K562 (cell line): Measurements from ENCODE around the gene RHNO1. TPM values are rescaled to one million over a fixed set of nuclear protein-coding genes. Genes with fewer than 3 reads are reported as not detected.
"Not testable (repeated sequence)": the region's sequence is repeated elsewhere in the genome, so short reads cannot be mapped to it uniquely, and the experiment has no call there.

Experiments
- ATAC-seq: fragments of 200-7000 bp; cut with Tn5 transposase; 3 replicates; pipeline ENCODE4 v1.9.1; 2020; ENCODE audit warnings: moderate library complexity
- BruUV-seq: library from RNA; stranded (reverse); fragments of 400-500 nt; replicated peaks from 2 replicates; lab custom pipeline; 2021; lab: Mats Ljungman, UMichigan
- CTCF ChIA-PET: fragments of 300-600 bp; formaldehyde crosslinking; extraction: SDS; loops from one replicate; lab custom pipeline; 2021; ENCODE audit warnings: low intra/inter-chr PET ratio; lab: Yijun Ruan, JAX
- POLR2A ChIA-PET: fragments of 300-600, 350-650 bp; sonication (Branson Sonifier 250); formaldehyde crosslinking; extraction: SDS; loops from one replicate; lab custom pipeline; 2021; ENCODE audit warnings: antibody characterized with exemption, inconsistent platforms; lab: Yijun Ruan, JAX
- DNase-seq, 4 experiments: peaks; one replicate each; pipeline versions ENCODE4 v3.0.0 to v3.0.0-alpha.2; 2011 to 2018; ENCODE audit warnings: low spot score in 3 of 4, mixed read lengths in 3 of 4; ENCODE audit errors: extremely low read depth in 1 of 4
- FAIRE-seq: peaks from 2 replicates; lab custom pipeline; 2011; peaks lifted over from hg19 to GRCh38; lab: Jason Lieb, UNC
- H2AFZ ChIP-seq: 2 replicates; pipeline ENCODE4 v1.6.0; 2011; ENCODE audit warnings: low read depth, low read length, control low read depth, inconsistent platforms
- H3K27ac ChIP-seq: fragments of 200-600 bp; 3 replicates; pipeline ENCODE4 v1.8.0; 2011; ENCODE audit warnings: low read depth, mild to moderate bottlenecking, control low read depth, inconsistent platforms, low read length, moderate library complexity, mixed read lengths; ENCODE audit errors: extremely low read depth
- H3K27me3 ChIP-seq, 2 experiments: fragments of 300-600 bp in 1 of 2; 2 replicates in 1 of 2; 3 replicates in 1 of 2; pipeline versions ENCODE4 v1.6.0 to v1.8.0; 2011; ENCODE audit warnings: inconsistent platforms in 2 of 2, low read length in 2 of 2, mild to moderate bottlenecking in 1 of 2, mixed read lengths in 1 of 2, moderate library complexity in 1 of 2; ENCODE audit not compliant: control insufficient read depth in 2 of 2, insufficient read depth in 2 of 2
- H3K36me3 ChIP-seq: fragments of 300-600 bp; 3 replicates; pipeline ENCODE4 v1.8.0; 2011; ENCODE audit warnings: mild to moderate bottlenecking, low read length, inconsistent platforms; ENCODE audit not compliant: control insufficient read depth, insufficient read depth
- H3K4me1 ChIP-seq, 2 experiments: fragments of 200-600 bp in 1 of 2; replicated peaks in 1 of 2; 2 replicates in 1 of 2; 3 replicates in 1 of 2; pipeline versions ENCODE4 v1.5.1 to v1.8.0; 2011; ENCODE audit warnings: inconsistent platforms in 2 of 2, low read length in 2 of 2, mild to moderate bottlenecking in 1 of 2, mixed read lengths in 1 of 2, moderate library complexity in 1 of 2; ENCODE audit not compliant: control insufficient read depth in 2 of 2, insufficient read depth in 2 of 2
- H3K4me2 ChIP-seq: 2 replicates; pipeline ENCODE4 v1.6.1; 2011; ENCODE audit warnings: low read length, control low read depth, inconsistent platforms, mixed read lengths; ENCODE audit not compliant: insufficient read depth
- H3K4me3 ChIP-seq: fragments of 200-600 bp; sonication (generic), shearing (Covaris generic); 2 replicates; pipeline ENCODE4 v1.5.1; 2016; ENCODE audit warnings: control low read depth, inconsistent platforms
- H3K79me2 ChIP-seq: fragments of 200-600 bp; 3 replicates; pipeline ENCODE4 v1.8.0; 2011; ENCODE audit warnings: low read length, inconsistent platforms; ENCODE audit not compliant: control insufficient read depth, insufficient read depth
- H3K9ac ChIP-seq, 2 experiments: 2 replicates each; pipeline versions ENCODE4 v1.6.0 to v1.6.1; 2011; ENCODE audit warnings: low read depth in 2 of 2, low read length in 2 of 2, control low read depth in 1 of 2, inconsistent platforms in 1 of 2, mild to moderate bottlenecking in 1 of 2, mixed read lengths in 1 of 2; ENCODE audit not compliant: insufficient read depth in 1 of 2
- H3K9me1 ChIP-seq: one replicate; pipeline ENCODE4 v1.6.0; 2011; ENCODE audit warnings: inconsistent platforms, mild to moderate bottlenecking, low read length, moderate library complexity; ENCODE audit not compliant: control insufficient read depth, insufficient read depth
- H3K9me3 ChIP-seq: replicated peaks from 2 replicates; pipeline ENCODE4 v1.5.1; 2011; ENCODE audit warnings: low read depth, low read length, inconsistent platforms; ENCODE audit not compliant: control insufficient read depth, insufficient read depth
- H4K20me1 ChIP-seq: replicated peaks from 2 replicates; pipeline ENCODE4 v1.6.1; 2011; ENCODE audit warnings: low read length, inconsistent platforms, mixed read lengths; ENCODE audit not compliant: control insufficient read depth, insufficient read depth
- COPS2 ChIP-seq: fragments of 450-650 bp; conservative IDR thresholded peaks from 2 replicates; pipeline ENCODE4 v1.6.1; 2016; ENCODE audit warnings: mild to moderate bottlenecking, moderate library complexity
- ETS1 ChIP-seq: conservative IDR thresholded peaks from 2 replicates; pipeline ENCODE4 v1.6.1; 2011; ENCODE audit warnings: low read depth, mild to moderate bottlenecking, low read length; ENCODE audit not compliant: control insufficient read depth
- FOXA3 ChIP-seq, 2 experiments: fragments of 450-650 bp in 1 of 2; sonication (generic) in 1 of 2; formaldehyde crosslinking; IDR thresholded peaks in 1 of 2; conservative IDR thresholded peaks in 1 of 2; 2 replicates each; pipeline versions ENCODE4 v1.4.0 to v1.8.0; 2020 to 2022; ENCODE audit warnings: mild to moderate bottlenecking in 2 of 2, missing genetic modification reagents in 1 of 2
- HDAC3 ChIP-seq: fragments of 450-650 bp; IDR thresholded peaks from 2 replicates; pipeline ENCODE4 v1.6.1; 2018; ENCODE audit warnings: borderline replicate concordance, mild to moderate bottlenecking, moderate library complexity; ENCODE audit not compliant: partially characterized antibody
- NFRKB ChIP-seq: fragments of 450-650 bp; IDR thresholded peaks from 2 replicates; pipeline ENCODE4 v1.6.1; 2016; ENCODE audit warnings: low read depth
- SIRT6 ChIP-seq: IDR thresholded peaks from one replicate; pipeline ENCODE4 v1.6.1; 2012; ENCODE audit warnings: low read depth, mild to moderate bottlenecking, control low read depth, inconsistent platforms, low read length, moderate library complexity
- SMAD4 ChIP-seq: fragments of 250-450 bp; sonication (Bioruptor Pico); conservative IDR thresholded peaks from 2 replicates; pipeline ENCODE4 v1.8.0; 2021; ENCODE audit warnings: inconsistent platforms, mild to moderate bottlenecking, moderate library complexity
- YY1 ChIP-seq, 3 experiments: IDR thresholded peaks; 2 replicates each; pipeline ENCODE4 v1.6.1; 2011; ENCODE audit warnings: low read length in 2 of 3, mild to moderate bottlenecking in 2 of 3, moderate library complexity in 2 of 3, borderline replicate concordance in 1 of 3, control low read depth in 1 of 3, low read depth in 1 of 3; ENCODE audit not compliant: insufficient read depth in 3 of 3, insufficient replicate concordance in 2 of 3, control insufficient read depth in 1 of 3, insufficient read length in 1 of 3; ENCODE audit errors: extremely low read depth in 1 of 3
- WGBS: fragments of 100-300 bp; shearing (Covaris generic); methylation state at CpG from one replicate; pipeline ENCODE4 v1.1.6; 2016; ENCODE audit warnings: low coverage, mixed read lengths; ENCODE audit not compliant: insufficient coverage; ENCODE audit errors: missing lambda C conversion rate; 5-methylcytosine and 5-hydroxymethylcytosine counted together
- in situ Hi-C: fragments of 300-500 bp; cut with MboI; formaldehyde crosslinking; loops from 4 replicates; pipeline ENCODE4 v1.15.0; 2018; ENCODE audit warnings: inconsistent platforms, mixed read lengths
- intact Hi-C: fragments of 100-400 bp; cut with micrococcal nuclease; formaldehyde crosslinking; loops from 2 replicates; pipeline ENCODE4 v1.14.2; 2022
- polyA plus RNA-seq, 8 experiments: library from polyadenylated mRNA; depleted of rRNA in 4 of 8; stranded (reverse) in 5 of 8; unstranded in 3 of 8; fragments of >200 nt; fragmentation: Nextera tagmentation in 2 of 8; fragmentation: Illumina TruSeq in 1 of 8; extraction: Ambion mirVana in 2 of 8; extraction: Trizol in 1 of 8; gene quantifications; 2 replicates each; pipeline versions ENCODE4 v1.2.1 to v1.2.3, GENCODE V29; 2011 to 2014; ENCODE audit warnings: inconsistent platforms in 1 of 8, missing spikeins in 1 of 8
- total RNA-seq, 7 experiments: library from RNA; depleted of rRNA in 6 of 7; stranded (reverse); fragments of >200 nt in 6 of 7; fragmentation: Illumina TruSeq in 2 of 7; extraction: Trizol in 2 of 7; gene quantifications; 2 replicates each; pipeline versions ENCODE4 v1.2.1 to v1.2.3, GENCODE V29; 2011 to 2021; ENCODE audit warnings: low replicate concordance in 1 of 7

The RHNO1 gene
- total and polyA plus RNA-seq, 9 of the 15 experiments (the other 6 are each of a cell fraction or from before 2014, with no cell fraction given): 20.8 to 62.7 (median 28.8) TPM

DNA sequence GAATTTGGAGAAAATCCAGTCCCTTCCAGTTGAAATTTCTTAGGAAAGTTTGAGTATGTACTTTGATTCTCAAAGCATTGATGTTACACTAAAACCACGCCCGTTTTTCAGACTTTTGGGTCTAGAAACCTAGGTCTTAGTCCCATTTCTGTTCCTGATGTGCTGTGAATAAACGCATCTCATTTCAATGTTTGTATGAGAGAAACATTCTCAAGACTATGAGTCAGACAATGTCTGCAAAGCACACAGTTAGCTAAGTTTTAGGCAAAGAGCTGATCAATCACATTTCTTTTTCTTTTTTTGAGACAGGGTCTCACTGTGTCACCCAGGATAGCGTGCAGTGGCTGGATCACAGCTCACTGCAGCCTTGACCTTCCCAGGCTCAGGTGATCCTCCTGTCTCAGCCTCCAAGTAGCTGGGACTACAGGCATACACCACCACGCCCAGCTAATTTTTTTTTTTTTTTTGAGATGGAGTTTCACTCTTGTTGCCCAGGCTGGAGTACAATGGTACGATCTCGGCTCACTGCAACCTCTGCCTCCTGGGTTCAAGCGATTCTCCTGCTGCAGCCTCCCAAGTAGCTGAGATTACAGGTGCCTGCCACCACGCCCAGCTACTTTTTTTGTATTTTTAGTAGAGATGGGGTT is 7.9 kb upstream of the RHNO1 start:
- POLR2A ChIA-PET: not testable (repeated sequence)

GRCh38 chr12:2876431-2877046 is 484 bp upstream of the RHNO1 start:
- Histone ChIP-seq H3K9me3 (no peaks in the 10 kb centered on the region), H3K79me2 (peaks cover 57% of the 10 kb centered on the region), H3K4me3 (peak overlapping the region; percentile 92), H4K20me1 (no peaks in the 10 kb centered on the region), H3K4me2 (peak overlapping the region; percentile 86), H2AFZ (peak overlapping the region; percentile 82), H3K27ac (peak overlapping the region; percentile 85), H3K9me1 (no peaks in the 10 kb centered on the region), H3K4me1 (peaks cover 7 to 12% of the 10 kb centered on the region in 2 experiments; a peak in 4 of 5 replicates), H3K27me3 (no peaks in the 10 kb centered on the region), H3K9ac (peak overlapping the region; percentile 83 to 99), H3K36me3 (peaks cover 27% of the 10 kb centered on the region; the same call in 2 of the 3 replicates)
- intact Hi-C loops (no loop called here), in situ Hi-C loops (loop anchor here (10.0 kb wide), 1 partner anchor 158 kb away; no protein-coding TSS in a partner anchor)
- FAIRE-seq: peak; percentile 19
- POLR2A ChIA-PET: interaction anchor here (0.6 to 0.9 kb wide), 5 partner anchors 12 to 22 kb away, joined by 3 to 6 read pairs (median 3); partner anchors contain the start of gene TULP3
- CTCF ChIA-PET: no interaction called here
- no TSS peak for BruUV-seq
- peak; percentile 36 to 47 (median 40) for DNase-seq
- WGBS: under 1% methylated on average over 32 of the region's 38 CpGs
- ATAC-seq: peak; percentile 80
- peak in 1 of 3 experiments; percentile 54 for TF ChIP-seq YY1 (IDR thresholded peaks at IDR 0.05; ENCODE audit: borderline replicate concordance in 1 of 3, control insufficient read depth in 1 of 3, extremely low read depth in 1 of 3, insufficient read depth in 3 of 3, insufficient read length in 1 of 3, insufficient replicate concordance in 2 of 3, low read depth in 1 of 3, low read length in 2 of 3)
- peak; percentile 62; the same call in 1 of the 2 replicates for TF ChIP-seq NFRKB
- peak; percentile 49; the same call in 1 of the 2 replicates for TF ChIP-seq SMAD4
- no peak for TF ChIP-seq COPS2
- no peak for TF ChIP-seq HDAC3
- TF ChIP-seq ETS1: no peak; the same call in 1 of the 2 replicates
- no peak for TF ChIP-seq SIRT6
- no peak for TF ChIP-seq FOXA3 (CRISPR knock-in tag; conservative IDR thresholded peaks at IDR 0.05 in 1 of 2, IDR thresholded peaks at IDR 0.05 in 1 of 2)

More for the DNA sequence above, 7.9 kb upstream of the RHNO1 start:
- H3K4me3 ChIP-seq, H3K79me2 ChIP-seq, ATAC-seq, H4K20me1 ChIP-seq, H3K27ac ChIP-seq, H3K9ac ChIP-seq, H3K4me2 ChIP-seq, H3K9me3 ChIP-seq, in situ Hi-C loops, H3K27me3 ChIP-seq, CTCF ChIA-PET, H3K4me1 ChIP-seq, intact Hi-C loops, H3K9me1 ChIP-seq, BruUV-seq, DNase-seq, FAIRE-seq, H2AFZ ChIP-seq: not testable (repeated sequence)
- WGBS: 73% methylated on average over 5 of the region's 9 CpGs
- H3K36me3 ChIP-seq: peaks cover 74% of the 10 kb centered on the region
